ENCODE results near the gene ANXA3. TPM values are rescaled to one million over a fixed set of nuclear protein-coding genes. Genes with fewer than 3 reads are reported as not detected.

ANXA3 gene
- total and polyA plus RNA-seq, 8 donors: 26.1 to 235 (median 151) TPM

- 80 to 89% (median 84%) methylated on average over 3 of the region's 3 CpGs for WGBS, 5 donors
- TF ChIP-seq EP300 (IDR thresholded peaks at IDR 0.05) (no peak), CTCF (IDR thresholded peaks at IDR 0.05) (no peak), POLR2AphosphoS5 (IDR thresholded peaks at IDR 0.05) (no peak), POLR2A (IDR thresholded peaks at IDR 0.05) (no peak)
- Histone ChIP-seq H3K9me3 (no peaks in the 10 kb centered on the region), H3K4me1 (peaks cover 0 to 4% (median 0%) of the 10 kb centered on the region in 4 donors), H3K36me3 (peaks cover 11 to 89% (median 76%) of the 10 kb centered on the region in 4 donors), H3K27me3 (no peaks in the 10 kb centered on the region), H3K27ac (no peak overlapping the region), H3K4me3 (no peak overlapping the region)
- no peak for DNase-seq
- intact Hi-C loops (cut with DNase I; ENCODE audit: low total_unique reads): no loop called here
Observed at GRCh38 chr4:78602334-78602733, 50.8 kb downstream of the ANXA3 start.

- WGBS, 5 donors: 84 to 93% (median 91%) methylated on average over 3 of the region's 3 CpGs
- intact Hi-C loops (cut with DNase I; ENCODE audit: low total_unique reads): no loop called here
Observed at GRCh38 chr4:78603384-78603783, 51.8 kb downstream of the ANXA3 start.

GRCh38 chr4:78604988-78605387, 53.4 kb downstream of the ANXA3 start:
- H3K9me3 ChIP-seq: no peaks in the 10 kb centered on the region
- H3K4me1 ChIP-seq: no peaks in the 10 kb centered on the region
- WGBS, 5 donors: 83 to 96% (median 91%) methylated on average over 2 of the region's 2 CpGs
- no peak overlapping the region for H3K4me3 ChIP-seq
- peaks cover 11 to 72% (median 59%) of the 10 kb centered on the region in 4 donors for H3K36me3 ChIP-seq
- no peaks in the 10 kb centered on the region for H3K27me3 ChIP-seq
- TF ChIP-seq EP300 (IDR thresholded peaks at IDR 0.05): no peak
- no peak for TF ChIP-seq POLR2AphosphoS5 (IDR thresholded peaks at IDR 0.05)
- no peak for TF ChIP-seq POLR2A (IDR thresholded peaks at IDR 0.05)
- no peak for TF ChIP-seq CTCF (IDR thresholded peaks at IDR 0.05)
- intact Hi-C loops (cut with DNase I; ENCODE audit: low total_unique reads): no loop called here
- no peak for DNase-seq
- H3K27ac ChIP-seq: no peak overlapping the region

More at GRCh38 chr4:78603384-78603783, 51.8 kb downstream of the ANXA3 start:
- Histone ChIP-seq H3K4me1 (no peaks in the 10 kb centered on the region), H3K9me3 (no peaks in the 10 kb centered on the region), H3K4me3 (no peak overlapping the region), H3K36me3 (peaks cover 11 to 87% (median 67%) of the 10 kb centered on the region in 4 donors), H3K27me3 (no peaks in the 10 kb centered on the region), H3K27ac (no peak overlapping the region)
- DNase-seq: no peak
- TF ChIP-seq EP300 (IDR thresholded peaks at IDR 0.05) (no peak), CTCF (IDR thresholded peaks at IDR 0.05) (no peak), POLR2A (IDR thresholded peaks at IDR 0.05) (no peak), POLR2AphosphoS5 (IDR thresholded peaks at IDR 0.05) (no peak)

- intact Hi-C loops (cut with DNase I; ENCODE audit: low total_unique reads): no loop called here
- WGBS, 5 donors: 88 to 100% (median 96%) methylated on average over 3 of the region's 3 CpGs
- H3K4me3 ChIP-seq: no peak overlapping the region
- no peaks in the 10 kb centered on the region for H3K27me3 ChIP-seq
- no peaks in the 10 kb centered on the region for H3K4me1 ChIP-seq
- no peak overlapping the region for H3K27ac ChIP-seq
- H3K9me3 ChIP-seq: no peaks in the 10 kb centered on the region
- no peak for DNase-seq
- TF ChIP-seq EP300 (IDR thresholded peaks at IDR 0.05) (no peak), POLR2AphosphoS5 (IDR thresholded peaks at IDR 0.05) (no peak), POLR2A (IDR thresholded peaks at IDR 0.05) (no peak), CTCF (IDR thresholded peaks at IDR 0.05) (no peak)
- H3K36me3 ChIP-seq: peaks cover 11 to 67% (median 58%) of the 10 kb centered on the region in 4 donors
Observed at GRCh38 chr4:78606035-78606434, 54.5 kb downstream of the ANXA3 start.

Data from stomach (tissue), 9 donors.